Medulla oblongata (tissue), 1 donor: ENCODE data around the gene ISG20.
A peak's percentile ranks its signal among the peaks of the same experiment; 100 is the strongest.

ENCODE experiments used
- DNase-seq: peaks from one replicate; pipeline ENCODE4 v3.0.0-alpha.2; 2015; ENCODE audit errors: extremely low spot score

ISG20 gene

DNA sequence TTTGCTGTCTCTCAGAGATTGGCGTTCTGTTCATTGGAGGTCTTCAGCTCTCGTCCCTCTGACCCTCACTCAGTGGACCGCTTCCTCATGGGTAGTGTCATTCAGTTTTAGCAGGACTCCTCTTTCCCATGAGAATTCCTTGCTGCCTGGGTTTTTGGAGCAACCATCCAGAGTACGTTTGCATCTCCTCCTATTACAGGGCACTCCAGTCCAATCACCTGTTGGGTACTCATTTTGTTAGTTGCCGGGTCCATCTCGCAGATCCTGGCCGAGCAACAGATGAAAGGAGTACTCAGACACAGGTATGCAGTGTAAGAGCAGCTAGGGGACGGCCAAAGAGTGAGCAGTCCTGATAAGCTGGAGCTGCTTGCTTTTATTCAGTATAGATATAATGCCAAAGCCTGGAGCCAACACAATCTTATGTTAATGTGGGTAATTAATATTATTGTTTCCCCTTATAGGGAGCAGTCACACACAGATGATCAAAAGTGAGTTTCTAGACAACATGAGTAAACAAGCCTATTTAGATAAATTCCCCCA, 49.6 kb downstream of the ISG20 start:
- DNase-seq, result no peak

DNA sequence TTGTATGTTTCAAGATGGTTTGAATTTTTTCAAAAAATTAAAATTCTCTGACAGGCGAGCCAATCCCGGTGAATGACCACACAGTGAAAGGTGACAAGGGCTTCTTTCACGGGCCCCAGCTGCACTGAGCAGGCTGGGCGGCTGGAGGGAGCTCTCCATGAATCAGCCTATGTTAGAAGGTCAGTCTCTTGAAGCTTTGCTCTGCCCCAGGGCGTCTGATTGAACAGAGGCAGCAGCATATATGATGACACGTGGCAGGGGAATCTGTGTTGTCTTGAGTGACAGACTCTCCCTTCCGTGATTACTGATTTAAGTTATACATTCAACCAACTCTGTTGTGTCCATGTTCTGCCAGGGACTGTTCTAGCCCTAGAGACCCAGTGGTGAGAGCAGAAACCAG, 51.5 kb downstream of the ISG20 start:
- DNase-seq, result peak; percentile 71

DNA sequence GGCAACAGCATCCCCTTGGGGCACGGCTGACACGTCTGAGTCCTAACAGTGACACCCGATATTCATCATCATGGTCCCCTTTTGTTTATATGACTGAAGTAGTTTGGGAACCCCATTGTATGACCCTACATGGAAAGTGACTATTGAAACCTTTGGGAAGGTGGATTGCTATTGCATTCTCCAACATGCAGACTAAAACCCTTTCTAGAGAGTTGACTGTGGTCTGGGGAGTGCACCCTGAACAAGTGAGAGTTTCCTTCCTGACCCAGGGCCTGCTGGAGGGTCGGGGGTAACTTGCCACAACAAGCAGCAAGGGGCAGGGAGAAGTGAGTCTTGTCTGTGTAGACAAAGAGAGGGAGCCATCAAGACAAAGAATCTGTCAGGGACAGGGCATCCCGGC, 54.4 kb downstream of the ISG20 start:
- no peak for DNase-seq

DNA sequence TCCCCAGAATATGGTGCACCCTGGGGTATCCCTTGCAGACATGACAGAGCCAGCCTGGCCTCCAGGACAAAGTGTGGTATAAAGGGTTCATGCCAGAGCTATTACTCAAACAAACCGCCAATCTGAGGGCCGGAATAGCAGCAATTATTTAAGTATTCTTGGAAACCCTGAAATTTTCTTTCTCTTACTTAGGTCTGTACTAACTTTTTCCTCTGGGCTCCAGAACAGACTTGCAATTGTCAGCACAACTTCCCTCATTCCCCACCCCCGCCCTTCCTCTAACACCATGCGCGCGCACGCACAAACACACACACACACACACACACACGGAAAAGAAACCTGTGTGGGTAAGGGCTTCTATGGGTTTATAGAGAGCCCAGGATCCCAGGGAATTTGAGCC, 56.3 kb downstream of the ISG20 start:
- DNase-seq, result no peak

DNA sequence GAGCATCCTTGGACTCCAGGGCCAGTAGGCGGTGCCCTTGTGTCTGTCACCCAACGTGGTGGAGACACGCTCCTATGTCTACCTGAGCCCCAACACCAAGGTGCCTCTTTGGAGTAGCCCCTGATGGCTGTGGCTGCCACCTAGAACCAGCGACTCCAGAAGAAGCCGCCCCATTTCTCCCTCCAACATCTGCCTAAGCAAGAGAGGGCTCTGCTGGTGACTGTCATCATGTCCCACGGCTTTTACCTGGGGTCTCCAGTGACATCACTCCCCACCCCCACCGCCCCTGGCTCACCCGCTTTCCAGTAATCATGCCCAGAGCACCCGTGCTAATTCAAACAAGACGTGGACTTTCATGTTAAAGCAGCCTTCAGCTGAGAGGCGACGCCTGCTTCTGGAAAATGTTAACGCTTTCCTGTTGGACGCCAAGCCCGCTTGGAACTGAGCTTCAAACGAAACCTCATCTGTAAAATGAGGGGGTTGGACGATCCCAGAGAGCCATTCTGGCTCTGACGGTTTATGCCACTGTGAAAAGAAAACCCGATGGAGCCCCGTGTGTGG, 57.0 kb downstream of the ISG20 start:
- DNase-seq, result no peak

DNA sequence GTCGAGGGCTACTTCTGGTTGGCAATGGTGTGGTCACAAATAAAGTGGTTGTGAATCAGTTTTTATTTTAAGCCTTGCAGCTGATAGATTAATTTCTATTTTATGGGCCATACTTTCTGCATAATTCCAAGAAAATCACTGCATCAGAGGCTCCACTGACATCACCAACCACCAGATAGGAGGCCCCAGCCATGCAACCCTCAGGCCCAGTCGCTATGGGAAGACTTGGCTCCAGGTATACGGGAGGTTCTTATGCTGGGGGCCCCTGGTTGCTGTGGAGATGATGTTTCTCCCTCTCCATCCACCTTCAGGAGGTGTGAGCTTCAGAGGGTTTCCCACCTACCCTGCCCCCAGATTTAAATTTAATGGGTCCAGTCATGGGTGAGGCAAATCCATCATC, 57.4 kb downstream of the ISG20 start:
- DNase-seq, result no peak

DNA sequence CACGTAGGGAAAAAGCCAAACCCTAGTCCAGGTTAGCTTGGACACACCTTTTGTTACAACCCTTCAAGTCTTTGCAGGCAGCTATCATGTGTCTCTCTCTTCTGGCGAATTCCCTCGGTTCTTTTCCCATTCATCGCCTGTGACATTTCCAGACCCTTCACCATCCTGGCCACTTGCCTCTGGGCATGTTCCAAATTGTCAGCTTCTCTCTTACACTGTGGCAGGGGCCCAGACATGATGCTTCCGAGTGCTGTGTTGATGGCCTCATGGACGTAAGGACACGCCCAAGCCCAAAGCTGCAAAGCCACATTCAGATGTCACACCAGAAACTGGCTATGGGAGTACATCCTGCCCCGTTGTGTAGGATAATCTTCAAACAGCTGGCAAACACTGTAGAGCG, 58.5 kb downstream of the ISG20 start:
- DNase-seq, result no peak

DNA sequence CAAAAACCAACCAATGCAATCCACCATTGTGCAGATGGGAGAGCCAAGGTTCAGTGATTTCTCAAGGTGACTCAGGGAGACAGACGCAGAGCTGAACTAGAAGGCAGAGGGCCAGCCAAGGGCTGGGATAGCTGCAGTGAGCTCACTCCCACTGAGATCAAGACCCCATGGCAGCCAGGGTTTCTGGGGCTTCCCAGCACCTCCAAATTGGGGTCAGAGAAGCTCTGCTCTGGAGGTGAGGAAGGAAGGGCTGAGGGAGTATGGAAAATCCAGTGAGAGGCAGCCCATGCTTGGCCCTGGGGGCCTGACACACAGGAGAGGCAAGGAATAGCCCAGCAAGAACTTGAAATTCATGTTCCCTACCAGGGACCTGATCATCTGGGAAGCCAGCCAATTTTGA, 61.0 kb downstream of the ISG20 start:
- DNase-seq, result no peak

DNA sequence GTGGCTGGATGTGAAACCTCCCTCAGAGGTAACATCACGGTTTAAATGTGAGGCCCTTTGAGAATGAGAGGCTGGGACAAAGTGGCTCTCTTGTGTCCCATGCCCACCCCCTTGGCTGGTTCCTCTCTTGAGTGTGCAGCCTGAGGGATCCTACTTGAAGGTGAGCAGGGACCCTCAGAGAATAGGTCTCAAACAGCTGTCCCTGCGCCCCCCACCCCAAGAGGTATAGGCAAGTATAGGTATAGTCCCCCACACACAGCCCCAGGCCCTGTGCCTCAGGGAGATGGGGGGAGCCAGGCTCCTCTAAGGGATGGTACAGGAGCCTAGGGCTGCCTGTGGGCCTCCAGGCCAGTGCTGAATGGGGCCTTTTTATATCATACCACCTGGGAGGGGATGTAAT, 61.9 kb downstream of the ISG20 start:
- no peak for DNase-seq

DNA sequence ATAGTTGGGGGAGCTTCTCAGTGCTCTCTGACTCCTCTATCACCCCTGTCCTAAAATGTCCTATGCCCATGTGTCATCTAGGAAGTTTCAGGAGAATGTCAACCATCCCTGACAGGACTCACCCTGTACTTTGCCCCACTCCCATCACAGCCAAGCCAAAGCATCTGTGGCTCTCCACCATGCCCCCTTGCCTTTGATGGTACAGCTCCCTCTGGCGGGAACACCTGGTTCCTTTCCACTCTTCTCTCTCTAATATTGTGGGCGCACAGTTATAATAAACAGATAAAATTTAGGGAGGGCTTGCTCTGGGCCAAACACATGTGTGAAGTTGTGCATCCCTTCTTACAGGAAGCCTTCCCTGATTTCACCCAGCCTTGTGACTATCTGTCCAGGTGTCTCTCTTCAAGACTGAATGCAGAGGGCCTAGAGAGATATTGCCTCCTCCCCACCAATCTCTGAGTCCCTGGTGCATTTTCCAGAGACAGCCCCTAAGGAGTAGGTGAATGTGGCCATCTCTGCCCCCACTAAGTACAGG, 62.8 kb downstream of the ISG20 start:
- no peak for DNase-seq

DNA sequence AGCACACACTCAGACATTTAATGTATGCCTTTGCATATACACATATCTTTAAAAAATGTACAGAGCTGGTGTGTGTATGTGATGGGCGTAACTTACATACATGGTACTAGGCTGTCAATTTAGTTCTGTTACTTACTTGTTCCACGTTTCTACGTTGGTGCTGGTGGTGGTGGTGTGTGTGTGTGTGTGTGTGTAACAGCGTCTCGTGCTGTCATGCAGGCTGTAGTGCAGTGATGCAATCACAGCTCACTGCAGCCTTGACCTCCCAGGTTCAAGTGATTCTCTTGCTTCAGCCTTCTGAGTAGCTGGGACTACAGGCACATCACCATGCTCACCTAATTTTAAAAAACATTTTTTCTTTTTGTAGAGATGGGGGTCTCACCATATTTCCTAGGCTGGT, 64.2 kb downstream of the ISG20 start:
- DNase-seq, result no peak

DNA sequence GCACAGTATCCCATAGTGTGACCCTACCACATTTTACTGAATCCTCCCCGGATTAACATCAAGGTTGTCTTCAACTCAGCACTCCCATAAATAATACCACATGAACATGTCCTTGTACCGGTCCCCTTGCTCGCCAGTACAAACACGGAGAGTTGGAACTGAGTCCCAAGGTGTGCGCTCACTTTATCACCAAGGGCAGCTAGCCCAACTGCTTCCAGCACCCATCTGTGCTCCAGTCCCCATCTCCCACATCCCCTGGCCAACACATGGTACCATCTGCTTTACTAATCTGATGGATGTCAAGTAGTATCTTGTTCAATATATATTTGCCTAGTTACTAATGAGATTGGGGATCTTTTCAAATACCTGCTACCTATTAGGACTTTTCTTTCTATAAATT, 64.7 kb downstream of the ISG20 start:
- DNase-seq, result no peak

DNA sequence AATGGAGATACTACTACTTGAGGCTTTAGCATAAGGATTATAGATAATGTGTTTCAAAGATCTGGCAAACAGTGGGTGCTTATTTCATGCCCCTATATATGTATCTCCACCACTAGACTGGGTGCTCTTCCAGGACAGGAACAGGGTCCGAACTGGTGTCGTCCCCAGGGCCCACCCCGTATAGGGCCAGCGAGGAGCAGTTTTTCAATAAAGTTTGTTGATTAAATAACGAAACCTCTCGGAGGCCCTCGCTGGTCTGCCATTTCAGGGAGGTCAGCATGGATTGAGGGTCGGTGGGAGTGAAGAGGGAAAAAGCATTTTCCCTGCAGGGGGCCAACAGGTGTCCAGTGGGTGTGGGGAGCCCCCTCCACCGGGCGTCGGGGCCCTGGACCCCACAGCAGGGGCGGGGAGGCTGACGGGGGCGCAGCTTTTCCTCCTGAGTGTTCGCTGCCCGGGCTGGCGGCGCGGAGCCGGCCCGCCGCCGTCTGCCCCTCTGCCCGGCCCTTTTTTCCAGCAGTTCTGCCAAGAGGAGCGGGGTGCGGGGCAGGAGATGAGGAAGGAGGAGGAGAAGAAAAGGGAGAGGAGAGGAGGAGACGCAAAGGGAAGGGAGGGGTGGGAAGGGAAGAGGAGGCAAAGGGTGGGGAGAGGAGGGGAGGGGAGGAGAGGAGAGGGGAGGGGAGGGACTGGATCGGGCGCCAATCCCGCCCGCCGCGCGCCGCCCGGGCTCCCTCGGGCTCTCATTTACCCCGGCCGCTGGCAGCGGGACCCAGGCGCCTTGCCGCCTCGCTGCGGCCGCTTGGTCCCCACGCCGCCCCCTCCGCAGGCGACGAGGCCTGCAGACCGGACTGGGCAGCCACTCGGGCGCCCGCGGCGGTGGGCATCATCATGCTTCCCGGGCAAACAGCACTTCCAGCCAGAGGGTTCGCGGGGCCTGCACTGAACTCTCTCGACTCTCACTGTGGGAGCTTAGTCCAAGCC, 66.3 kb downstream of the ISG20 start:
- peak; percentile 78 for DNase-seq

DNA sequence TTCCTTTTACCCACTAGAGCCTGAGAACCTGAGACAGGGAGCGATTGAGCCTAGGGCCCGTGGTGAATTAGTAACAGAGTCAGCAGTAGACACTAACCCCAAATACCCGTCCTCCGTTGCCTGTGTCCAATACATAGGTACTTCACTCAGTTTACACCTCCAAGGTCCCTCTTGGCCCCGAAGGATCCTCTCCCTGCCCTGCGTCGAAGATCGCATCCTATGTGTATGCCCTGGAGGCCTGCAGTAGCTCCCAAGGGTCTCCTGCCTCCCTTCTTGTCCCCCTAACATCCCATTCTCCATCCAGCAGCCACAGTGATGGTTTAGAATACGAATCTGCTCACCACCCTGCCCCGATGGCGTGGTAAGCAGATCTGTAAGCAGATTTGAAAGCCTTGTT, 67.0 kb downstream of the ISG20 start:
- DNase-seq, result no peak
